Occipital lobe (tissue), 2 donors: ENCODE results near the gene ZNF606. TPM values are rescaled to one million over a fixed set of nuclear protein-coding genes. Genes with fewer than 3 reads are reported as not detected.
A peak's percentile ranks its signal among the peaks of the same experiment; 100 is the strongest.

Experiments
- DNase-seq: peaks from one replicate; lab custom pipeline; 2025; lab: John Stamatoyannopoulos, UW
- total RNA-seq: library from RNA; depleted of rRNA; stranded (reverse); fragments of >200 nt; gene quantifications from one replicate; pipeline ENCODE4 v1.2.3, GENCODE V29; 2014

ZNF606 gene
- 57.1 TPM for total RNA-seq

GRCh38 chr19:58002384-58003173 is at the start of gene ZNF606:
ZNF606 (minus strand) TSS chr19:58002820; CDS start chr19:58001319, 1,501 bp downstream.
- DNase-seq: peak; percentile 76

GRCh38 chr19:58052256-58052655 is 49.6 kb upstream of the ZNF606 start:
- no peak for DNase-seq

- DNase-seq: no peak
These were observed 45.1 kb upstream of the ZNF606 start for GRCh38 chr19:58047672-58048071.

GRCh38 chr19:58046856-58047255 is 44.2 kb upstream of the ZNF606 start:
- no peak for DNase-seq

- DNase-seq: no peak
These were observed 42.9 kb upstream of the ZNF606 start for GRCh38 chr19:58045411-58046050.

- no peak for DNase-seq
These were observed 42.3 kb upstream of the ZNF606 start for GRCh38 chr19:58044886-58045285.

- no peak for DNase-seq
These were observed 41.8 kb upstream of the ZNF606 start for GRCh38 chr19:58044391-58044790.

- no peak for DNase-seq
These were observed 40.1 kb upstream of the ZNF606 start for GRCh38 chr19:58042495-58043340.

- DNase-seq: no peak
These were observed 38.3 kb upstream of the ZNF606 start for GRCh38 chr19:58040751-58041525.

- DNase-seq: no peak
These were observed 36.1 kb upstream of the ZNF606 start for GRCh38 chr19:58038688-58039204.

- no peak for DNase-seq
These were observed 35.5 kb upstream of the ZNF606 start for GRCh38 chr19:58037927-58038687.

- no peak for DNase-seq
These were observed 33.2 kb upstream of the ZNF606 start for GRCh38 chr19:58035863-58036262.

GRCh38 chr19:58034477-58034793 is 31.8 kb upstream of the ZNF606 start:
- DNase-seq: no peak

GRCh38 chr19:58033741-58034476 is 31.3 kb upstream of the ZNF606 start, which contains the start of gene ZSCAN1:
ZSCAN1 (plus strand) TSS chr19:58034025; CDS start chr19:58037837, 3,812 bp downstream.
- DNase-seq: peak; percentile 90

- DNase-seq: no peak
These were observed 22.0 kb upstream of the ZNF606 start for GRCh38 chr19:58024661-58025060.

GRCh38 chr19:58022283-58022660 is 19.7 kb upstream of the ZNF606 start:
- DNase-seq: no peak

GRCh38 chr19:58021541-58022282 is 19.1 kb upstream of the ZNF606 start:
- no peak for DNase-seq

- DNase-seq: no peak
These were observed 17.5 kb upstream of the ZNF606 start for GRCh38 chr19:58020129-58020528.

GRCh38 chr19:58014141-58014540 is 11.5 kb upstream of the ZNF606 start:
- DNase-seq: no peak
